HG03039 (cell line): Measurements from ENCODE around the gene GRIK4.
"Not testable (repeated sequence)": the region's sequence is repeated elsewhere in the genome, so short reads cannot be mapped to it uniquely, and the experiment has no call there.

Experiments
- ATAC-seq: cut with Tn5 transposase; IDR thresholded peaks from one replicate; pipeline ENCODE4 v1.9.1; 2021; ENCODE audit warnings: mild to moderate bottlenecking, moderate library complexity; ENCODE audit not compliant: unreplicated experiment

The GRIK4 gene

DNA sequence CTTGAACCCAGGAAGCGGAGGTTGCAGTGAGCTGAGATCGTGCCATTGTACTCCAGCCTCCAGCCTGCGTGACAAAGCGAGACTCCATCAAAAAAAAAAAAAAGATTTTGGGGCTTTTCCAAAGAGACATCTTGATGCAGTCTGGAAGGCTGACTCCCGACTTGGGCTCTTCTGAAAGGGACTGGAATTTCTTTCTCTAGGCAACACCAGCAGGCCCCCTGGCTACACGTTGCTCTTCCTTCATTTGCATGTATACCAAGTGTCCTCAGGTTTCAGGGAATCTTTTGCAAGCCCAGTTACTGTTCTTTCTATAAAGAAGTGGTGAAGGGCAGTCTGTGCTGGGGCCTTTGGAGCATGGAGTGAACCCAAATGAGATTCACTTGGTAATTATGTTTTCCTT is 211.0 kb downstream of the GRIK4 start:
- no peak for ATAC-seq

DNA sequence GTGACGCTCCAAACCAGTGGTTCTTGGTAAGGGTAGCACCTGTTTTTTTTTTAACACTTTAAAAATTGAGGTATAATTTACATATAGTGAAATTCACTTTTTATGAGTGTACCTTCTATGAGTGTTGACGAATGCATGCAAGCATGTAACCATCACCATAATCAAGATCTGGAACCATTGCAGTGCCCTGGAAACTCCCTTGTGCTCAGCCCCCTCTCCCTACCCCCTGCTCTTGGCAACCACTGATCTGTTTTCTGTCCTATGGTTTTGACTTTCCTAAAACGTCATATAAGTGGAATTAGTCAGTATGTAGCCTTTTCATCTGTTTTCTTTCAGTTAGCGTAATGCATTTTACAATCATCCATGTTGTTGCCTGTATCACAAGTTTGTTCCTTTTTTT is 212.2 kb downstream of the GRIK4 start:
- ATAC-seq, result no peak

DNA sequence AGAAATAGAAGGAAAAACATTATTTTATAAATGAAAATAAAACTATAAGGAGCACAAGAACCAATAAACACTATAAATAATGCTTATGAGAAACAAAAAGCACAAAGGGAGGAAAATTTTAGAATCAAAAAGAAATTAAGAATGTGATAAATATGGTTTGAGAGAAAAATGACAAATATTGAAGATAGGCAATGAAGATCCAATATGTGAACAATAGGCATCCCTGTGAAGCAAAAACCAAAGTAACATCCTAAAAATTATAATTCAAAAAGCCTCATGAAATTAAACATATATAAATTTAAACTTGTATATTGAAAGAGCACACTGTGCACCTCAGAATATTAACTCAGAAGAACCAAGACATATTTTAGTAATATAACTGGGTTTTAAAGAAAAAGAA is 216.2 kb downstream of the GRIK4 start:
- no peak for ATAC-seq

DNA sequence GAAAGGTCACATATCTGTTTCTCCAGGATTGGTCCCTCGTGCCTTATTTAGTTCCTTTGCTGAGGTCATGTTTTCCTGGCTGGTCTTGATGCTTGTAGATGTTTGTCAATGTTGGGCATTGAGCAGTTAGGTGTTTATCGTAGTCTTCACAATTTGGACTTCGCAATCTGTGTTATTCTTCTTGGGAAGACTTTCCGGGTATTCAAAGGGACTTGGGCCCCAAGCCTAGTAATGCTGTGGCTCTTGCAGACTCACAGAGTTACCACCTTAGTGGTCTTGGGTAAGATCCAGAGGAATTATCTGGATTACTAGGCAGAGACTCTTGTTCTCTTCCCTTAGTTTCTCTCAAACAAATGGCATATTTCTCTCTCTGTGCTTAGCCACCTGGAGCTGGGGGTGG is 223.5 kb downstream of the GRIK4 start:
- ATAC-seq, result no peak

DNA sequence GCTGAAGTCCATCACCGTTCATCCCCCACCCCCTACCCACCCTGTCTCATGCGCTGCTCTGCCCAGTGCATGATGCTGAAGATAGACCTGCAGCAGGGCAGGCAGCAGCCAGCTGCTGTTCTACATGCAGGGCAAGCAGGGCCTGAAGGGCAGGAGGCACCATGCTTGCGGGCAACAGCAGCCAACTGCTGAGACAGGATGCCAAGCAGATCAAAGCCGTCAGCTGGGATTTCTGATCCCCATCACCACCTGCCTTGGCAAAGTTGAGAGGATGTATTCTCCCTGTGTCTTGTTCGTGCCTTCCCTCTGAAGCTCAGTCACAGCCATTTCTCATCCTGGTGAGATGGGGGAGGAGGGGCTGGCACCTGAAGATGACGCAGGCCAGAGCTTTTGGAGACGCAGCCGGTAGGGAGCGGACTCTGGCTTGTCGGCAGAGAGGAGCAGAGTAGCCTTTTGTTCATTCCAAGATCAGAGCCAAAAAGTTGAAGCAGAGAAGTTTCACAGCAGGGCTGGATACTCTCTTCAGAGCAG is 227.0 kb downstream of the GRIK4 start:
- no peak for ATAC-seq

DNA sequence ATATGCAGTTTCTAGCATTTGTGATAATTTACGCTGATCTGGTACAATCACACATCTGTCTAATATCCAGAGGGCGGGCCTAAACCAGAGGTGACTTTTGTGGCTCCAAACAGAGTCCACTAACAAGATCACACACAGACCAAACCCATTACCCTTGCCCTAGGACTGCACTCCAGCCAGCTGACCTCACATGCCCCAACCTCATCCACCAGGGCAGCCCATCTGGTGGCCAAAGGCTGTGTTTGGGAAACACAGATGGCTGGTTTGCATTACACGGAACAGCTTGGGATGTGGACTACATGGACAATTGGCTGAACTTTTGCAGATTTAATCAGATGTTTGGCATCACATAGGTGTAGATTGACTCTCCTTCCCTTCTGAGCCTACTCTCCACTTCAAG is 228.2 kb downstream of the GRIK4 start:
- ATAC-seq, result no peak

DNA sequence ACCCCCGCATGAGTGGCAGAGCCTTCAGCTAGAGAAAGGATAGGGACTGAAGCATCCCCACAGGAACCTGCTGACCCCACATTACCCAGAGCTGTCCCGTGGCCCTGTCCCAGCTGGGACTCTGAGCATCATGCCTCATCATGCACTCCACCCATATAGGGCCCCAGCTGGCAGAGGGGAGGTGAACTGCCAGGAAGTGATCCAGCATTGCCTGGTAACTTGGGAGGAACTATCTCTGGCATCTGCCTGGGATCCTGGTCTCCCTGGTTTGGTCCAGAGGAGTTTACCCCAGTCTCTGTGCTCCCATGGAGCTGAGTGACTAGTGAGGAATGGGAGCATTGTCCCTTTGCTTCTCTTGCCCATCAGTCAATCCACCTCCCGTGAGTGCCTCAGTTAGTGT is 228.8 kb downstream of the GRIK4 start:
- no peak for ATAC-seq

DNA sequence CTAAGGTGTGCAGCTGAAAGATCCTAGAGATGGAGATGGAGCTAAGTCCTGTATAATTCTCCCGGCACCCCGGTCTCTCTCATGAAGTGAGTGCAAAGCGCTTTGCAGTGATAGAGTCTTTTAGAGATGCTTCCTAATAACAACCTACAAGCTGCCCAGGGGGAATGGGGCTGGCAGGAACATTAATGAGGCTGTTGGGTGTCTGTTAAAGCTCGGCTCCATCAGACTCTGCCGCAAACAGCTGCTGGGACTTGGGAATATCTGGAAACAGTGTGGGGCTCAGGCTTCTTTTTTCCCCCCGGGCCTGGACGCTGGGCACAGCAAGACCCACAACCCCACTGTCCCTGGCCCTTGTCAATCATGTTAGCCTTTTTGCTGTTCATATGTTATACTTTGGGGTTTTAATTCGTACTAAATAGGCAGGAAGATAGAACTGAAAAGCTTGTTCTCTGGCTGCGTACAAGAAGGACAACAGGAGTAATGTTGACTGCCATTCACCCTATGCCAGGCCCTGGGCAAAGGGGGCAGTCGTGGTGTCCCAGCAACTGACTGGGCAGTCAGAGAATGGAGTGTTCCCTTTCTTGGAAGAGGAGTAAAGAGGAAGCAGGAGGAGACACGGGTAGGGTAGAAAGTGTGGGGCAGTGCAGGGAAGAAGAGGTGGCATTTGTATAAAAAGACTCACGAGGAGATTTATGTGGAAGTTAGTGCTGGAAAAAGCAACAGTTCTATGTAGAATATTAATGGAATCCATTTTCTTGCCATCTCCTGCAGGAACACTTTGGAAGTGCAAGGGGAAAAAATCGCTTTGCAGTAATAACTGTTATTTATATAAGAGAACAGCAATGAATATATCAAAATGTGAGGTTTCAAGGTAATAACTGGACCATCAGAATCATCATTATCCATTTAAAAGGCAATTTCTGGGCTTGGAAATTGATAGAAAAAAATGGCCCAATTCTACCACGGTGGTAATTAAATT is 232.8 kb downstream of the GRIK4 start:
- no peak for ATAC-seq

DNA sequence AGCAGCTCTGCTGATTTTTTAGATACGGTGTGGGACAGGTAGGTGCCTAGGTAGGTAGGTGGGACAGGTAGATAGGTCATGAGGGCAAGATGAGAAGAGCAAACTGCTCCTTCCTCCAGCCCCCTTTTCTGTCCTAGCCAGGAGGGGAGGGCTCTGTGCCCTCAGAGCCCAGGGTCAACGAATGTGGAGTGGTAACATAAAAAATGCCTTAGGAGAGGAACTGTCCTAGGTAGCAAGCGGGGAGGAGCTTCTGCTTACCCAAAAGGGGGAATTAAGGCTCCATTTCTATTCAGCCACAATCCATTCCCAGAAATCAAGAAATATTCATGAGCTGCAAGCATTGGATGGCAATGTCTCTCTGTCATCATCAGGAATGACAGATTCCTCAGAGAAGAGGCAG is 234.8 kb downstream of the GRIK4 start:
- no peak for ATAC-seq

DNA sequence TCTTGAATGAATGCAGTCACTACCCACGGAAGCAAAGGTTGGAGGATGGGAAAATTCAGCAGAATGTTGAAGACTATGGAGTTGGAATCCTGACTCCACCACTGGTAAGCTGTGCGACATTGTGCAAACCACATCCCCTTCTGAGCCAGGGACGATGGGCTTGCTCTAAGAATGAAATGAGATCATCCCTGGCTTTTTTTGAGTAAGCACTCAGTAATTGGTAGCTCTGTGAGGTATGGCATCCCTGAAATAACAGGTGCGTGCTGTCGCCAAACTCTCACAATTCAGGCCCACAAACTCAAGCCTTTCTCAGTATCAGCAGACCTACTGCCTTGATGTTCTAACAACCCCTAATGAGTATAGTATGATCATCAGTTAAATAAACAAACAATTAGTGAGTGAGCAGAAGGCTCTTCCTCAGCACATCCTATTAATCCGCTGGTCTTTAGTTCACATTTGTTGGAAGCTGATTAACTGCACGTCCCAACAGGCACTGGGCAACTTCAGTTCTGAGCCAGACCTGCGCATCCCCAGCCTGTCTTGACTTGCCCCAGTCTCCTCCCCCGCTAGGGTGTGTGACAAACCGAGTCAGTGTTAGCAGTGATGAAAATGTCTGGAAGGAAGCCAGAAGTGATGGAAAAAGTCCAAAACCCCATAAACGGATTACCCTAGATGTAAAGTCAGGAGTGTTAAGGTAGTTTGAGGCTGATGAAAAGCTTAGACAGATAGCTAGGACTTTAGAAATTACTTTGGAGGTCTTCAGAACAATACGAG is 235.5 kb downstream of the GRIK4 start:
- no peak for ATAC-seq

DNA sequence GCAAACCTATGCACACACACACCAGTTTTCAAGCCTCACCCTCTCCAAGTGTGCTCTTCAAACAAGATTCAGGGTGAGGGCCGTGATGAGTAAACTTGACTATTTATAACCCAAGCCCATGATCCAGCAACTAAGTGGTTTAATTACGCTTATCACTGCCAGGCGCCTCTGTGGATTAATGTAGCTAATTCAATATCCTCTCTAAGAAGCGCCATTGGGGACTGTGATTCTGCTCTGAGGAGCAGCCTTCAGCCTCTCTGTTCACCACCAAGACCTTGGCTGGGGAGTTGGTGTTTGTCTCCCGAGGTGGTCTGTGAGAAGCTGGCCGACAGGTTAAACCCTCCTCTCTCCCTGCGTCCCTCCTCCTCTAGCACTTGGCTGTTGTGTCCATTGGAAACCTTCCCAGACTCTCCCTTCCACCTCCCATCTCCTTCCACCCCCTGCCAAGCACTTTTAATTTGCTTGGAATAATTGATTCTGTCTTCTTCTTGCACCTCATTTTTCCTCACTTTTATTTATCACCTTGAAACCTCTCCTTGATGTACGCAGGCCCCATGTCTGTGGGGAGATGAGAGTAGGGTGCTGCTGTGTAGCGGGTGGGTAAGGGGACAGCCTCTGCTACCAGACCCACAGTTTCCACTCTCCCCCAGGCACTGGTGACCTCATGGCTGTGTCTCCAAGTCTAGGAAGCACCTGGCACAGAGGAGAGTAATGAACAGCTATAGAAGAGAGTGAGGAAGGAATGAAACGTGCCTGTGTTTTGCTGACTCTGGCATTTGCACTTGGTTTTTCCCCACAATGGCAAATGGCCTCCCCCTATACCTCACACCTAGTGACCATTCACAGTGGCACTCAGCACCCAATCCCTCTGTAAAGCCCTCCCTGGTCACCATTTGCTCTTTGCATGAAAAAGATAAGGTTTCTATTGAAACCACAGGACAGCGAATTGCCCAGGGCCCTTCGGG is 236.6 kb downstream of the GRIK4 start:
- ATAC-seq, result no peak

DNA sequence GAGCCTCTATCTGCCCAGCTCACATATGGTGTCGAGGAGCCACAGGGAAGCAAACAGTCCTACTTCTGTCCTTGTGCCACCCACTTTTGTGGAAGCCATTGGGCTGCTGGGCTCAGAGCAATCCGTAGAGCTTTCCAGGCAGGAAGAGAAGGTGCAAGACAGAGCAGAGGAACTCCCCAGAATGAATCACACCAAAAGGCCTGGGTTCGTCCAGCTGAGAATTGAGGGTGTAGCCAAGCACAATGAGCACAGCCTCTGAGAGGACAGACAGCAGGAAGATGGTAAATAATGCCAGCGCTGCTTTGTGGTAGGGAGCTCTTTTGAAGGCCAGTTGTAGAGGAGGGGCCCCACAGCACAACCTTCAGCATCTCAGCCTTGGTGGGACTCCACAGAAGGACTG is 237.8 kb downstream of the GRIK4 start:
- ATAC-seq, result no peak

DNA sequence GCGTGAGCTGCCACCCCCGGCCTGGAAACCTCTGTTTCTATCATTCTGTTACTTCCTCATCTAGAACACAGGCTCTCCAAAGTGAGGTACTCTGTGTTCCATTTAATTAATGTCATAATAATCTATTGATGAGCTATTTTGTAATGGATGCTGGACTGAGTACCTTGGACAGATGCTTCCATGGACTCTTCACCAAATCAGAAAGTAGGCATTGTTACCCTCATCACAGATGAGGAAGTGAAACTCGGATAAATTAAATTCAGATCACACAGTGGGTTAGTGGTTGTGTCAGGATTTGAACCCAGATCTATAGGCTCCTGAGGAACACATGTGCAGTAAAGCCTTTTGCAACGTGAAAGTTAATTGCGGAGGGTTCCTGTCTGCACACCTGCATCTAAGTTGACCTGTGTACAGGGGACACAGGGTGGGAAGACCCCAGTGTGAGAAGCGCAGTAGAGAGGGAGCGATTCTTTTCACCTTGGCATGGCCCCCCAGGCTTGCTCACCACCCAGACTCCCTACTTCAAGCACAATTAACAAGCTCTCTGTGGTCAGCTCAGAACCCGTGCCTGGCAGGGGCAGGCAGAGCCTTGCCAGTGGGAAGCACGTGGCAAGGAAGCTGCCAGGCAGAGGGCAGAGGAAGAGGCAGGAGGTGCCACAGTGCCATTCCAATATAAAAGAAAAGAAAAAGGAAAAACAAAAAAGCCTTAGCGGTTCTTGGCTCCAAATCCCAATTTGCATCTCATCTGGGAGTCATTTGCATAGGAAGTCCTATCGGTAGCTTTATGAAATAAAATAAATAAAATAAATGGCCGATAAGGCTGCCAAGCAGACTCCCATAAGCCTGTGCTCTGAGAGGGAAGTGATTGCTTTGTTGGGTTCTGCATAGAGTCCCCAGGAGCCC is 239.3 kb downstream of the GRIK4 start:
- ATAC-seq, result no peak

DNA sequence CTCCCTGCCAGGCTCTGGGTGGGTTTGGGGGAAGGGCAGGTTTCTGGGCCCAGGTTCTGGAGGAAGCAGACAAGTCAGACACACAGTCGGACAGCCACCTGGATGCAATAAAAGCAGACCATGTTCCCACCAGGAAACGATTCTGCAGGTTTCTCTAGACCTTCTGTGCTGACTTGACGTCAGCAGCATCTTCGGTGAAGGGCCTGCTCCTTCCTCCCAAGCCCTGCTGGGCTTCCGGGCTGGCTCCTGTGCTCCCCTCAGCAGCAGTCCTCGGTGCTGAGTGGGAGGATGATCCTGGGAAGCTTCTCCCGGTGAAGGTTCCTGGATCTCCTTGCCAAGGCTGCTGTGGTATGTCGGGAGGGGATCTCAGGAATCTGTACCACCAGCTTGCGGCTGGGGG is 240.0 kb downstream of the GRIK4 start:
- no peak for ATAC-seq

DNA sequence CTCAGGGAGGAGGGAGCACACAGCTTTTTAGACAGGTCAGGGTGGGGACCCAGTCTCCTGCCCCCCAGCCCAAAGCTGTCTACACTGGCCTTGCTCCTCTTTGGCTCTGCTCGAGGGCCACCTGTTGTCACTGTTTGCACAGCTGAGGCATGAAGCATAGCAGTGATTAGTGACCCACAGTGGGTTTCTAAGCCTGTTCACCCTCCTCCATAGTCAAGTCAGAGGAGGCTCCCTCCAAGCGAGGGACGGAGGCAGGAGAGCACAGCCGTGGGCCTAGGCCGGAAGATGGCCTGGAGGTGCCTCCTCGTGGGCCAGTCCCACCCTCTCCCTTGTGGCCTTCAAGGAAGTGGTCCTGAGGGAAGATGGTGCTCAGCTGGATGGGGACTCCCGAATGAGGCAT is 241.1 kb downstream of the GRIK4 start:
- ATAC-seq, result no peak

DNA sequence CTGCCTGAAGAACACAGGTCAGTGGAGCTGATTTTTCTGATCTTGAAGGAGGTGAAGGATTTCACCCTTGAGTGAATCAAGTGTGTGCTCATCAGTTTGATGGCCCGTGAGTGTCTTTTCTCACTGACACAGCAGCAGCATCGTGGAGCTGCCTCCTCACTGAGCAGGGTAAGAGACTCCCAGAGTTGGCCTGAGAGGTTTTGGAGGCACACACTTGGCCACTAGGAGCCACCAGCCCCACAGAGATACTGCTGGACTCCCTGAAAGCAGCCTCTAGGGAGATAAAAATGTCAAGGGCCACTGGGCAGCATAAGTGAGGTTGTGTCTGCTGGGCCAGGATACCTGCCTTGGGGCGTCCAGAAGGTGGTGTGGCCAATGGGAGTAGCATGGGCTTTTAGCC is 245.4 kb downstream of the GRIK4 start:
- ATAC-seq, result no peak

DNA sequence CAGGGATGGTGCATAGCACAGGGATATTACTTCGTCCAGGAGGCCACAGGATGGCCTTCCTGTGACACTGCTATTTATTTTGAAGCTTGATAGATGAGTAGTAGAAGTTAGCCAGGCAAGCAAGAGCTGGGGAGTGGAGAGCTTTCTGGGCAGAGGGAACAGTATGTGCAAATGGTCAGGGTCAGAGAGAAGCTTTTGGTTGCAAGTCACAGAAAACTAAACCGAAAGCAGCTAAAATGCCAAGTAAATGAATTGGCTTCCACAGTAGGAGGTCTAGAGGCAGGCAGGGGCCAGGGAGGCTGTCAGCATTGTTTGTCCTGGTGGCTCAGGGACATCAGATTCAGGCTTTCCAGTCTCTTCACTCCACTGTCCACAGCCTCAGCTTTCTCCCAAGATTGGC is 247.5 kb downstream of the GRIK4 start:
- no peak for ATAC-seq

DNA sequence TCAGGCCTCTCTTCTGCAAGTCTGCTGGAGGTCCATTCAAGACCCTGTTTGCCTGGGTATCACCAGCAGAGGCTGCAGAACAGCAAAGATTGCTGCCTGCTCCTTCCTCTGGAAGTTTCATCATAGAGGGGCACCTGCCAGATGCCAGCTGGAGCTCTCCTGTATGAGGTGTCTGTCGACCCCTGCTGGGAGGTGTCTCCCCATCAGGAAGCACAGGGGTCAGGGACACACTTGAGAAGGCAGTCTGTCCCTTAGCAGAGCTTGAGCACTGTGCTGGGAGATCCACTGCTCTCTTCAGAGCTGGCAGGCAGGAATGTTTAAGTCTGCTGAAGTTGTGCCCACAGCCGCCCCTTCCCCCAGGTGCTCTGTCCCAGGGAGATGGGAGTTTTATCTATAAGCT is 254.2 kb downstream of the GRIK4 start:
- ATAC-seq, result not testable (repeated sequence)

DNA sequence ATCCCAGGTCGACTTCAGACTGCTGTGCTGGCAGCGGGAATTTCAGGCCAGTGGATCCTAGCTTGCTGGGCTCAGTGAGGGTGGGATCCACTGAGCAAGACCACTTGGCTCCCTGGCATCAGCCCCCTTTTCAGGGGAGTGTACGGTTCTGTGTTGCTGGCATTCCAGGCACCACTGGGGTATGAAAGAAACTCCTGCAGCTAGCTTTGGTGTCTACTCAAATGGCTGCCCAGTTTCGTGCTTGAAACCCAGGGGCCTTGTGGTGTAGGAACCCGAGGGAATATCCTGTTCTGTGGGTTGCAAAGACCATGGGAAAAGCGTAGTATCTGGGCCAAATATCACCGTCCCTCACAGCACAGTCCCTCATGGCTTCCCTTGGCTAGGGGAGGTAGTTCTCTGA is 254.8 kb downstream of the GRIK4 start:
- no peak for ATAC-seq

DNA sequence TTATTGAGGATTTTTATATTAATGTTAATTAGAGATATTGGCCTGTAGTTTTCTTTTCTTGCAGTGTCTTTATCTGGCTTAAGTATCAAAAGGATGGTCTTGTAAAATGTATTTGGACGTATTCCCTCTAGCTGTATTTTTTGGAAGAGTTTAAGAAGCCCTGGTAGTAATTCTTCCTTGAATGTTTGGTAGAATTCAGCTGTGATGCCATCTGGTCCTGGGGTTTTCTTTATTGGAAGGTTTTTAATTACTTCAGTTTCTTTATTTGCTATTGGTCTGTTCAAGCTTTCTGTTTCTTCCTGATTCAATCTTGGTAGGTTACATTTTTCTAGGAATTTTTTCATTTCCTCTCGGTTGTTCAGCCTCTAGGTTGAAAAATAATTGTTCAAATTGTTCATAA is 257.4 kb downstream of the GRIK4 start:
- ATAC-seq, result no peak
